GM18868 (cell line): ENCODE data around the gene PROSER2.

ENCODE experiments used
- ATAC-seq: cut with Tn5 transposase; IDR thresholded peaks from one replicate; pipeline ENCODE4 v1.9.1; 2021; ENCODE audit warnings: mild to moderate bottlenecking, moderate library complexity; ENCODE audit not compliant: unreplicated experiment

The PROSER2 gene

DNA sequence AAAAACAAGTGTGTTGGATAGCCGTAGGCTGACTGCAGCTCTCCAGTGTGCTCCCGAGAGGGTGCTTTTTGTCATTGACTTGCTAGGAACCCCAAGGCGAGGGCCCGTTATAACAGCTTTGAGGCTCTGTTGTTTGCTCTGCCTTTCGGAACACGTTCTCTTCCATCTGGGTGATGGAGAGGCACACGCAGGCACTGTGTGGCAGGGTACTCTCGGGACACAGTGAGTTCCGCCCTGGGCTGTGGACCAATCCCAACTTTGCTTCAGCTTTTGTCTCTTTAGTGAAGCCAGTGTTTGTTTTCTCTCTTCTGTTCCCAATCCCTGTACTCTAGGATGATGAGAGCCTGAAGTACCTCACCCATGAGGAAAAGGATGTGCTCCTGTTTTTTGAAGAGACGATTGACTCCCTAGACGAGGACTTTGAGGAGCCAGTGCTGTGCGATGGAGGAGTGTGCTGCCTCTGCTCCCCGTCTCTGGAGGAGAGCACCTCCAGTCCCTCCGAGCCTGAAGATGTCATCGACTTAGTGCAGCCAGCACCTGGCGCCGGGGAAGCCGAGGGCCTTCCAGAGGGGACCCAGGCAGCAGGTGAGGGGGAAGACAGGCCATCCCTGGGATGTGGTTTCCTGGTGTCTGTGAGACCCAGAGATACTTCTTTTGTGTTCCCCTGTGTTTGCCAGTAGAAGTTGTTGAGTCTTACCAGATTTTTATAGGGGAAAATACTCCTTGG, 43.2 kb downstream of the PROSER2 start:
- ATAC-seq: no peak

DNA sequence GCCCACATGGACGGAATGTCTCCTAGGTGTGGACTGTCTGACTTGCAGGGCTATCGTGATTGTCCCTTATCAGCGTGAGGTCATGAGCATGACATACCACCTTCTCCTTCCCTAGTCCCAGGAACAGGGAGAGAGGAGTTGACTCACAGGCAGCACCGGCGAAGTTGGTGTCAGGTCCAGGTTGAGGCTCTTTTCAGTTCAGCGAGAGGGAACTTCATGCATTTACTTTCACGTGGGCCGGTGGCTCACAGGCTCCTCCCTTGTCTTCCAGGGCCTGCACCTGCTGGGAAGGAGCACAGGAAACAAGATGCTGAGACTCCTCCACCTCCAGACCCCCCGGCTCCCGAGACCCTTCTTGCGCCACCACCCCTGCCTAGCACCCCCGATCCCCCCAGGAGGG, 46.1 kb downstream of the PROSER2 start:
- ATAC-seq: no peak

DNA sequence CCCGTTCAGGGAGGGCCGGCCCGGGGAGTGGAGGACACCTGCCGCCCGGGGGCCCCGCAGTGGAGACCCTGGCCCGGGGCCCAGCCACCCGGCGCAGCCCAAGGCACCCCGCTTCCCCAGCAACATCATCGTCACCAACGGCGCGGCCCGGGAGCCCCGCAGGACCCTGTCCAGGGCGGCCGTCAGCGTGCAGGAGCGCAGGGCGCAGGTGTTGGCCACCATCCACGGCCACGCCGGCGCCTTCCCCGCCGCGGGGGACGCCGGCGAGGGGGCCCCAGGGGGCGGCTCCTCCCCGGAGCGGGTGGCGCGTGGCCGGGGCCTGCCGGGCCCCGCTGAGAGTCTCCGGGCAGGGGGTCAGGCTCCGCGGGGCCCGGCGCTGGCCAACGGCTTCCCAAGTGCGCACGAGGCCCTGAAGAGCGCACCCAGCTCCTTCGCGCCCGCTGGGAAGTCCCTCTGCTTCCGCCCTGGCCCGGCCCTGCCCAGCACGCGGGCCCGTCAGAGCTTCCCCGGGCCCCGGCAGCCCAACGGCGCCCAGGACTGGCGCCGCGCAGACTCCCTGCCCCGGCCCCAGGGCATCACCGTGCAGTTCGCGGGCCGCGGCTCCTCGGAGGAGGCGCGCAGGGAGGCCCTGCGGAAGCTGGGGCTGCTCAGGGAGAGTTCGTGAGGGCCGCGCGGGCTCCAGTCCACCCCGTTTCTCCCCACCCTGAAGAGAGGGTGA, 46.7 kb downstream of the PROSER2 start:
- no peak for ATAC-seq

DNA sequence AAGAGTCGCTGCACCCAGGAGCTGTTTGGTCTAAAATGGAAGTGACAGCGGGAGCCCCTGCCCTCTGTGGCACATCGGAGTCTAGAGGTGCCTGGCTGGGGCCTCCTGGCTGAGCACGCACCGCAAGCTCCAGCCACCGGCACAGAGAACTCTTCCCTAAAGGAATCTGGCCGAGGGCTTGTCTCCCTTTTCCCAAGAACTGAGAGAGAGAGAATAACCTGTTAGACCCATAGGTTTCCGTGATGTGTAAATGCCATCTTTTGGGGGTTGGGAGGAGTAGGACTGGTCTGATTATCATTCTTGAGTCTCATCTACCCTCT, 47.3 kb downstream of the PROSER2 start:
- no peak for ATAC-seq

- no peak for ATAC-seq
These were observed 47.8 kb downstream of the PROSER2 start for GRCh38 chr10:11870900-11871400.

- ATAC-seq: no peak
These were observed 48.3 kb downstream of the PROSER2 start for GRCh38 chr10:11871466-11871865.

GRCh38 chr10:11874568-11875493, 51.7 kb downstream of the PROSER2 start:
- ATAC-seq: peak; percentile 72

GRCh38 chr10:11875494-11876281, 52.5 kb downstream of the PROSER2 start:
- no peak for ATAC-seq

GRCh38 chr10:11876324-11876723, 53.2 kb downstream of the PROSER2 start:
- no peak for ATAC-seq

GRCh38 chr10:11876805-11877590, 53.8 kb downstream of the PROSER2 start:
- no peak for ATAC-seq

DNA sequence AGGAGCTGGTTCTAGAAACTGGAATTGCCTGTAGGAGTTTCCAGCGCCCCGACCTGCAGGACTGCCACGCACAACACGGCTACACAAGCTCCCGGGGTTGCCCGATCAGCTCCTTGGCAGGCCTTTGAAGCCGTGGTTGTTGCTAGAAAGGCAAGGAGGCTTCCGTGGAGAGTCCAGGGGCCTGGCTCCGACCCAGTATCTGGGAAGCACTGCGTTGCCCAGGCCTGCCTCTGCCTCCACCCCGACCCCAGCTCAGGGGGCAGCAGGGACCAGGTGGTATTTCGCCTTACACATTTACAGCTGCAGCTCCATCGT, 54.4 kb downstream of the PROSER2 start:
- ATAC-seq: no peak

DNA sequence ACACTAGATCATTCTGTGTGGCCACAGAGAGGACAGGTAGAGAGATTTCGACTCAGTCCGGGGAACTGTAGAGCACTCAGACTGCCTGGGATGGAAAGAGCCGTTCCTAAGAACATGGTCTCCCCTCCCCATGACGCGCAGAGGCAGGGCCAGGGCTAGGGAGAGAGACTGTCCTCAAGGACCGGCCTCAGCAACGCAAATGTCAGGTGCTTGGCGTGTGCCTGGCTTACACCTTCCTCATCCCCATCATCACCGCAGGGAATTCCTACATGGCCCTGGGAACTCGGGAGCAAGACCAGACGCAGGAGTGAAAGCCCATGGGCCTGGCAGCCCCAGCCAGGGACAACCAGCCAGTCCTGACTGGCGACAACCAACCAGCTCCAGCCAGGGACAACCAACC, 55.6 kb downstream of the PROSER2 start:
- no peak for ATAC-seq

DNA sequence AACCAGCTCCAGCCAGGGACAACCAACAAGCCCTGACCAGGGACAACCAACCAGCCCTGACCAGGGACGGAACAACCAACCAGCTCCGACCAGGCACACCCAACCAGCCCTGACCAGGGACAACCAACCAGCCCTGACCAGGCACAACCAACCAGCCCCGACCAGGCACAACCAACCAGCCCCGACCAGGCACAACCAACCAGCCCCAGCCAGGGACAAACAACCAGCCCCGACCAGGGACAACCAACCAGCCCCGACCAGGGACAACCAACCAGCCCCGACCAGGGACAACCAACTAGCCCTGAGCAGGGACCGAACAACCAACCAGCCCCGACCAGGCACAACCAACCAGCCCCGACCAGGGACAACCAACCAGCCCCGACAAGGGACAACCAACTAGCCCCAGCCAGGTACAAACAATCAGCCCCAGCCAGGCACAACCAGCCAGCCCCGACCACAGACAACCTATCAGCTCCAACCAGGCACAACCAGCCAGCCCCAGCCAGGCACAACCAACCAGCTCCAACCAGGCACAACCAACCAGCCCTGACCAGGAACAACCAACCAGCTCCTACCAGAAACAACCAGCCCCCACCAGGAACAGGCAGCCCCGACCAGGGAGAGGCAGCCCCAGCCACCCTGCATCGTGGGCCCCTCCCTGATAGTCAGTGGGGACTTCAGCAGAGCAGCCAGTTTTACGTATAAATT, 56.4 kb downstream of the PROSER2 start:
- ATAC-seq: no peak

GRCh38 chr10:11880151-11881029, 57.2 kb downstream of the PROSER2 start:
- no peak for ATAC-seq

DNA sequence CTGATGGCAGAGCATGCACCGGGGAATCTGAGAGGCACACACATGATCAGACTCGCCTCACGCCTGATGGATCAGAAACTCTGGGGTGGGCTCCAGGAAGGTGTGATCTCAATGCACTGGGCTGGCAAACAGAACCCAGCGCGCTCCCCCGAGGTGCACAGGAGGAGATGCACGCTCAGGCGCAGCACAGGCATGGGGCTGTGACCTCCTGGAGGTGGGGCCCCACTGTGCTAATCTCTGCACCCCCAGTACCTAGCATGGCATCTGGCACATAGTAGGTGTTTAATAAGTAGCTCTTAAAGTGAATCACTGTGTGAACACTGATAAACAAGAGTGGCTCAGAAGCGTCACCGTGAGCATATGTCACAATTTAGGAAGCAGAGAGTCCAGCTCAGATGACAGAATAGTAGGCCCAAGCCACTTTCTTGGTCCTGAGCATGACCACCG, 57.9 kb downstream of the PROSER2 start:
- no peak for ATAC-seq

DNA sequence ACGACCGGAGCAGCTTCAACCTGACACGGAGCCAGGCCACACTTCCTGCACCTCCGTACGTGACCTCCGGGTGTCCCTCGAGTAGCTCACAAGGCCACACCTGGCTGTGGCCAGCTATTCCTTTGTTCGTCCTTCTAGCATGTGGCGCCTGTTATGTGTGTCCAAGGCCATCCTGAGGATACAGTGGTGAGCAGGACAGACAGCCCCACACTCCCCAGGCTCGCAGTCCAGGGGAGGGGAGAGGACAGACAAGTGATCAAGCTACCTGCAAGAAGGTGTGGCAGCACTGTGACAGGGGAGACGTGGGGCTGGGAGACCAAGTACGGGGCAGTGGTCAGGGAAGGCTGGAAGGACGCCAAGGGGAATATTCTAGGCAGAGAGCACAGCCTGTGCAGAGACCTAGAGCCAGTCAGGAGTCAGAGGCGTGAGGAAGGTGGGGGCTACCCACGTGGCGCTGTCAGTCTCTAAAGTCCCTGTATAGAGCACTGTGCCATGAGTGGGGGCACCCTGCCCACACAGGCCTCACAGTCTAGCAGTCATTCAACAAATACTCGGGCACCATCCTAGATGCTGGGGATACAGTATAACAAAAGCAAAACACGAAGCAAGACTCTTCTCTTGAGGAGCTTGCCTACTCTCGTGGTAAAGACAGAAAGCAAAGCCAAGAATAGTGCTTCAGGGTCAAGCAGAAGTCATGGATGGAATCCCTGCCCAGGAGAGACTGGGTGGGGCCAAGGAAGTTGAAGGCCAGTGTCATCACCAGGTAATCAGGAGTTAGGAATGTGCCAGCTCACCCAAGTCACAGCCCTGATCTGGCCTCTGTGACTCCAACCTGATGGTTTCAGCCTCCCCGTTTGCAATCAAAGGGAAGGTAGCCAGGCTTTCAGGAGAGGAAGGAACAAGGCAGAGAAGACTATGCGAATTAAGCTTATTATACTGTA, 58.6 kb downstream of the PROSER2 start:
- ATAC-seq: no peak

GRCh38 chr10:11882646-11883375, 59.7 kb downstream of the PROSER2 start:
- no peak for ATAC-seq
